A673 (cell line): ENCODE measurements around the gene FIP1L1. TPM values are rescaled to one million over a fixed set of nuclear protein-coding genes. Genes with fewer than 3 reads are reported as not detected.

ENCODE experiments used
- BruUV-seq: library from RNA; stranded (reverse); fragments of 400-500 nt; replicated peaks from 2 replicates; lab custom pipeline; 2021; lab: Mats Ljungman, UMichigan
- CTCF ChIA-PET: fragments of 300-600 bp; sonication (Branson Sonifier 250); formaldehyde crosslinking; loops from one replicate; lab custom pipeline; 2022; ENCODE audit warnings: antibody characterized with exemption; lab: Charles Lee
- POLR2A ChIA-PET: fragments of 300-600 bp; sonication (Branson Sonifier 250); formaldehyde crosslinking; loops from one replicate; lab custom pipeline; 2022; ENCODE audit warnings: antibody characterized with exemption; ENCODE audit not compliant: low non-redundant PET; lab: Charles Lee
- DNase-seq: peaks from one replicate; pipeline ENCODE4 v3.0.0-alpha.2; 2015; ENCODE audit warnings: low spot score
- H3K27ac ChIP-seq: fragments of 200-600 bp; sonication (generic); 2 replicates; pipeline ENCODE4 v1.5.1; 2016; ENCODE audit warnings: mixed run types, low read depth, mild to moderate bottlenecking, mixed read lengths, antibody characterized with exemption, low read length; ENCODE audit not compliant: poor library complexity, severe bottlenecking
- H3K27me3 ChIP-seq: fragments of 200-600 bp; sonication (generic); replicated peaks from 2 replicates; pipeline ENCODE4 v1.6.1; 2017; ENCODE audit warnings: mixed run types, low read depth, mild to moderate bottlenecking, mixed read lengths, antibody characterized with exemption, low read length; ENCODE audit not compliant: insufficient read depth, poor library complexity
- H3K36me3 ChIP-seq: fragments of 200-600 bp; sonication (generic); 2 replicates; pipeline ENCODE4 v1.6.1; 2016; ENCODE audit warnings: mixed run types, mild to moderate bottlenecking, mixed read lengths, antibody characterized with exemption, low read length; ENCODE audit not compliant: insufficient read depth, poor library complexity, severe bottlenecking
- H3K4me1 ChIP-seq: fragments of 200-600 bp; sonication (generic); 2 replicates; pipeline ENCODE4 v1.6.1; 2017; ENCODE audit warnings: mixed run types, mild to moderate bottlenecking, mixed read lengths, antibody characterized with exemption, low read length; ENCODE audit not compliant: insufficient read depth, poor library complexity, severe bottlenecking
- H3K4me3 ChIP-seq: fragments of 200-600 bp; sonication (generic); 2 replicates; pipeline ENCODE4 v1.5.1; 2016; ENCODE audit warnings: low read depth, mixed run types, mild to moderate bottlenecking, mixed read lengths, low read length; ENCODE audit not compliant: poor library complexity, severe bottlenecking
- H3K9me3 ChIP-seq: fragments of 200-600 bp; sonication (generic); 2 replicates; pipeline ENCODE4 v1.6.1; 2016; ENCODE audit warnings: mixed run types, low read depth, mild to moderate bottlenecking, mixed read lengths, antibody characterized with exemption, low read length; ENCODE audit not compliant: poor library complexity, severe bottlenecking
- EZH2 ChIP-seq: fragments of 200-600 bp; sonication (generic); IDR thresholded peaks from 2 replicates; pipeline ENCODE4 v1.6.1; 2017; ENCODE audit warnings: borderline replicate concordance, low read depth, mild to moderate bottlenecking, mixed read lengths, antibody characterized with exemption, low read length; ENCODE audit not compliant: poor library complexity, severe bottlenecking
- intact Hi-C: fragments of 100-400 bp; cut with micrococcal nuclease; formaldehyde crosslinking; loops from one replicate; pipeline ENCODE4 v1.10.0; 2022; ENCODE audit not compliant: unreplicated experiment
- total RNA-seq: library from RNA; stranded (reverse); gene quantifications from 2 replicates; pipeline ENCODE4 v1.2.3, GENCODE V29; 2021
- TF ChIP-seq, protein P1 (sequence below): fragments of 300-800, 200-600 bp; sonication (generic); conservative IDR thresholded peaks from 2 replicates; pipeline ENCODE4 v1.5.1; 2017; ENCODE audit warnings: low read depth, mild to moderate bottlenecking, antibody characterized with exemption, low read length, moderate library complexity, mixed read lengths

FIP1L1 gene
- total RNA-seq, 1 experiment from 2014 or later: 30.9 TPM

DNA sequence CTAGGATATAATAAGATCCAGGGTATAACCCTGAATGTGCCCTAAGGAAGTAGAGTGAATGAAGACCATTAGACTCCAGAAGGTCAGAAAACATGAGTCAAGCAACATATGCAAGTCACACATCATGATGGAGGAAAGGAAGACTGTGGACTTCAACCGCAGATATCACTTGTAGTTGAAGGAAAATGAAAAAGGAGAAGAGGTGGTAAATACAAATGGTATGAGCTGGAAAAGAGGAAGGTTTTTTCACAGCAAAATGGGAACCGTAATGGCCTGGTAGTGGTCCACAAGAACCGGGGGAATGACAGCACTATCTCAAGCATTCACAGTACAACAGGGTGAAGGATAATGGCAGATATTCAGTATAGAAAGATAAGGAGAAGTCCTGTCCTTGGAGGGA is 6.4 kb upstream of the FIP1L1 start:
- Histone ChIP-seq H3K9me3 (no peaks in the 10 kb centered on the region), H3K36me3 (no peaks in the 10 kb centered on the region), H3K4me3 (no peak overlapping the region), H3K27ac (no peak overlapping the region), H3K4me1 (no peaks in the 10 kb centered on the region), H3K27me3 (peaks cover 8% of the 10 kb centered on the region)
- TF ChIP-seq EZH2: no peak
- TF ChIP-seq, protein P1, sequence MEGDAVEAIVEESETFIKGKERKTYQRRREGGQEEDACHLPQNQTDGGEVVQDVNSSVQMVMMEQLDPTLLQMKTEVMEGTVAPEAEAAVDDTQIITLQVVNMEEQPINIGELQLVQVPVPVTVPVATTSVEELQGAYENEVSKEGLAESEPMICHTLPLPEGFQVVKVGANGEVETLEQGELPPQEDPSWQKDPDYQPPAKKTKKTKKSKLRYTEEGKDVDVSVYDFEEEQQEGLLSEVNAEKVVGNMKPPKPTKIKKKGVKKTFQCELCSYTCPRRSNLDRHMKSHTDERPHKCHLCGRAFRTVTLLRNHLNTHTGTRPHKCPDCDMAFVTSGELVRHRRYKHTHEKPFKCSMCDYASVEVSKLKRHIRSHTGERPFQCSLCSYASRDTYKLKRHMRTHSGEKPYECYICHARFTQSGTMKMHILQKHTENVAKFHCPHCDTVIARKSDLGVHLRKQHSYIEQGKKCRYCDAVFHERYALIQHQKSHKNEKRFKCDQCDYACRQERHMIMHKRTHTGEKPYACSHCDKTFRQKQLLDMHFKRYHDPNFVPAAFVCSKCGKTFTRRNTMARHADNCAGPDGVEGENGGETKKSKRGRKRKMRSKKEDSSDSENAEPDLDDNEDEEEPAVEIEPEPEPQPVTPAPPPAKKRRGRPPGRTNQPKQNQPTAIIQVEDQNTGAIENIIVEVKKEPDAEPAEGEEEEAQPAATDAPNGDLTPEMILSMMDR: no peak
- DNase-seq: no peak
- BruUV-seq: no TSS peak
- POLR2A ChIA-PET: interaction anchor here (0.5 kb wide), 1 partner anchor 513 kb away, joined by 4 read pairs; no protein-coding TSS in a partner anchor
- CTCF ChIA-PET: no interaction called here
- intact Hi-C loops: no loop called here

DNA sequence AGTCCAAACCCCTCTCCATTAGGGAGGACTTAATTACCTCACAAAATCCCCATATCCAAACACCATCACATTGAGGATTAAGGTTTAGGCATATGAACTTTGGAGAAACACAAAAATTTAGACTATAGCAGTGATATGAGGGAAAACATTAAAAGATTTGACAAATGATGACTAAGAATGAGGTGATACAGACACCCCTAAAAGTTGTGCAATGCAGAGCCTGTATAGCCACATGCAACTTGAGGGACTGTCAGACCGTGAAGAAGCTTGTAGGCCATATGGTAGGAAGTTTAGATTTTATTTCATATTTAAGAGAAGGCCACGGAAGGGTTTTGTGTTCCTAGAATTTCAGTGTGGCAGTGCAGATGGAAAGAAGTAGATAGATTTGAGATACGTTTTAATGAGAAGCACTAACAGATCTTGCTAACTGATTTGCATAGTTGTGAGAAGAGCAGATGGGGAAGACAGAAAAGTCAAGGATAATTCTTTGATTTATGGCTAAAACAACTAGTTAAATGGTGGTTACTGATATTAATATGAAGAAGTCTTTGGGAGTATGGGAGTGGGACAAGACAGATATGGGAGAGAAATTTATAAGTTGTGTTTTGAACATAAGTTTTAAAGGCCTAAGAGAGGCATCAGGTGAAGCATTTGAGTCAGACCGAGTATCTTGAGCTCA is 5.5 kb upstream of the FIP1L1 start:
- no TSS peak for BruUV-seq
- POLR2A ChIA-PET: no interaction called here
- intact Hi-C loops: no loop called here

DNA sequence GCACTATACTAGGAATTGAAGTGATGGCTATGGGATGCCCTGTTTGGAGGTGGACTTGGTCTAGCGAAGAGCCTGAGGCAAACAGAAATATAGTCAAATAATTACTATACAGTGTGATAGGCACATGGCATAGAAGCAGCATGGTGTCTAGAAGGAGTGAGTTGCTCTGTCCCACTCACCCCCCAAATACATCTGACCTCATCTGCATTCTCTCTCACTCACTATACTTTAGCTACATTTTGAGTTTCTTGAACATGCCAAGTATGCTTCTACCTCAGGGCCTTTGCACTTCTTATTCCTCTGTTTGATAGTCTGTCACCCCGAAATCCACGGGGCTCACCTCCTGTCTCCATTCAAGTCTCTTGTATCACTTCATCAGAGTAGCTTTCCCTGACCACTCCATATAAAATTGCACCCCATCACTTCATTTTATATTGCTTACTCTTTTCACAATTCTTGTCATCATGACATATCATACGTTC is 2.6 kb upstream of the FIP1L1 start:
- Histone ChIP-seq H3K36me3 (no peaks in the 10 kb centered on the region), H3K4me3 (no peak overlapping the region), H3K27me3 (no peaks in the 10 kb centered on the region), H3K9me3 (no peaks in the 10 kb centered on the region), H3K27ac (no peak overlapping the region), H3K4me1 (no peaks in the 10 kb centered on the region)
- ChIA-PET POLR2A (no interaction called here), CTCF (no interaction called here)
- TF ChIP-seq, protein P1: no peak
- BruUV-seq: no TSS peak
- intact Hi-C loops: no loop called here
- no peak for DNase-seq

More for the DNA sequence above, 5.5 kb upstream of the FIP1L1 start:
- CTCF ChIA-PET: no interaction called here
- DNase-seq: no peak
- Histone ChIP-seq H3K27me3 (peaks cover 8% of the 10 kb centered on the region), H3K27ac (no peak overlapping the region), H3K36me3 (no peaks in the 10 kb centered on the region), H3K9me3 (no peaks in the 10 kb centered on the region), H3K4me1 (no peaks in the 10 kb centered on the region), H3K4me3 (no peak overlapping the region)
- no peak for TF ChIP-seq EZH2
- TF ChIP-seq, protein P1: no peak
